AML-193 (cell line): ENCODE results near the gene IL6.
A peak's percentile ranks its signal among the peaks of the same experiment; 100 is the strongest.
"Not testable (repeated sequence)": the region's sequence is repeated elsewhere in the genome, so short reads cannot be mapped to it uniquely, and the experiment has no call there.

Experiments
- DNase-seq, 2 experiments: peaks; one replicate each; lab custom pipeline; 2025; lab: John Stamatoyannopoulos, UW

The IL6 gene

DNA sequence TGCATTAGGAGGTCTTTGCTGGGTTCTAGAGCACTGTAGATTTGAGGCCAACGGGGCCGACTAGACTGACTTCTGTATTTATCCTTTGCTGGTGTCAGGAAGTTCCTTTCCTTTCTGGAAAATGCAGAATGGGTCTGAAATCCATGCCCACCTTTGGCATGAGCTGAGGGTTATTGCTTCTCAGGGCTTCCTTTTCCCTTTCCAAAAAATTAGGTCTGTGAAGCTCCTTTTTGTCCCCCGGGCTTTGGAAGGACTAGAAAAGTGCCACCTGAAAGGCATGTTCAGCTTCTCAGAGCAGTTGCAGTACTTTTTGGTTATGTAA lies 675 bp downstream of the IL6 start:
- DNase-seq: no peak

DNA sequence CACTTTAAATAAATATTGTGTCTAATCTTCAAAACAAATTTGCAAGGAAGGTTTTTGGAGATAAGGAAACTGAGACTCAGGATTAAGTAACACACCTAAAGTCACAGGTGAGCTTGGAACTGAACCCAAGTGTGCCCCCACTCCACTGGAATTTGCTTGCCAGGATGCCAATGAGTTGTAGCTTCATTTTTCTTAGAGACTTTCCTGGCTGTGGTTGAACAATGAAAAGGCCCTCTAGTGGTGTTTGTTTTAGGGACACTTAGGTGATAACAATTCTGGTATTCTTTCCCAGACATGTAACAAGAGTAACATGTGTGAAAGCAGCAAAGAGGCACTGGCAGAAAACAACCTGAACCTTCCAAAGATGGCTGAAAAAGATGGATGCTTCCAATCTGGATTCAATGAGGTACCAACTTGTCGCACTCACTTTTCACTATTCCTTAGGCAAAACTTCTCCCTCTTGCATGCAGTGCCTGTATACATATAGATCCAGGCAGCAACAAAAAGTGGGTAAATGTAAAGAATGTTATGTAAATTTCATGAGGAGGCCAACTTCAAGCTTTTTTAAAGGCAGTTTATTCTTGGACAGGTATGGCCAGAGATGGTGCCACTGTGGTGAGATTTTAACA lies 1.5 kb downstream of the IL6 start:
- DNase-seq: peak; percentile 34 to 53

DNA sequence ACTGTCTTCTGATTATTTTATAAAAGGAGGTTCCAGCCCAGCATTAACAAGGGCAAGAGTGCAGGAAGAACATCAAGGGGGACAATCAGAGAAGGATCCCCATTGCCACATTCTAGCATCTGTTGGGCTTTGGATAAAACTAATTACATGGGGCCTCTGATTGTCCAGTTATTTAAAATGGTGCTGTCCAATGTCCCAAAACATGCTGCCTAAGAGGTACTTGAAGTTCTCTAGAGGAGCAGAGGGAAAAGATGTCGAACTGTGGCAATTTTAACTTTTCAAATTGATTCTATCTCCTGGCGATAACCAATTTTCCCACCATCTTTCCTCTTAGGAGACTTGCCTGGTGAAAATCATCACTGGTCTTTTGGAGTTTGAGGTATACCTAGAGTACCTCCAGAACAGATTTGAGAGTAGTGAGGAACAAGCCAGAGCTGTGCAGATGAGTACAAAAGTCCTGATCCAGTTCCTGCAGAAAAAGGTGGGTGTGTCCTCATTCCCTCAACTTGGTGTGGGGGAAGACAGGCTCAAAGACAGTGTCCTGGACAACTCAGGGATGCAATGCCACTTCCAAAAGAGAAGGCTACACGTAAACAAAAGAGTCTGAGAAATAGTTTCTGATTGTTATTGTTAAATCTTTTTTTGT lies 2.3 kb downstream of the IL6 start:
- DNase-seq: no peak

DNA sequence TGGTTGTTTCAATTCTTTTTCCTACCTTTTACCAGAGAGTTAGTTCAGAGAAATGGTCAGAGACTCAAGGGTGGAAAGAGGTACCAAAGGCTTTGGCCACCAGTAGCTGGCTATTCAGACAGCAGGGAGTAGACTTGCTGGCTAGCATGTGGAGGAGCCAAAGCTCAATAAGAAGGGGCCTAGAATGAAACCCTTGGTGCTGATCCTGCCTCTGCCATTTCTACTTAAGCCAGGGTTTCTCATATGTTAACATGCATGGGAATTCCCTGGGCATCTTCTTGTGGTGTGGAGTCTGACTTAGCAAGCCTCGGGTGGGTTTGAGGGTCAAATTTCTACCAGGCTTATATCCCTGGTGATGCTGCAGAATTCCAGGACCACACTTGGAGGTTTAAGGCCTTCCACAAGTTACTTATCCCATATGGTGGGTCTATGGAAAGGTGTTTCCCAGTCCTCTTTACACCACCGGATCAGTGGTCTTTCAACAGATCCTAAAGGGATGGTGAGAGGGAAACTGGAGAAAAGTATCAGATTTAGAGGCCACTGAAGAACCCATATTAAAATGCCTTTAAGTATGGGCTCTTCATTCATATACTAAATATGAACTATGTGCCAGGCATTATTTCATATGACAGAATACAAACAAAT lies 3.2 kb downstream of the IL6 start:
- no peak for DNase-seq

DNA sequence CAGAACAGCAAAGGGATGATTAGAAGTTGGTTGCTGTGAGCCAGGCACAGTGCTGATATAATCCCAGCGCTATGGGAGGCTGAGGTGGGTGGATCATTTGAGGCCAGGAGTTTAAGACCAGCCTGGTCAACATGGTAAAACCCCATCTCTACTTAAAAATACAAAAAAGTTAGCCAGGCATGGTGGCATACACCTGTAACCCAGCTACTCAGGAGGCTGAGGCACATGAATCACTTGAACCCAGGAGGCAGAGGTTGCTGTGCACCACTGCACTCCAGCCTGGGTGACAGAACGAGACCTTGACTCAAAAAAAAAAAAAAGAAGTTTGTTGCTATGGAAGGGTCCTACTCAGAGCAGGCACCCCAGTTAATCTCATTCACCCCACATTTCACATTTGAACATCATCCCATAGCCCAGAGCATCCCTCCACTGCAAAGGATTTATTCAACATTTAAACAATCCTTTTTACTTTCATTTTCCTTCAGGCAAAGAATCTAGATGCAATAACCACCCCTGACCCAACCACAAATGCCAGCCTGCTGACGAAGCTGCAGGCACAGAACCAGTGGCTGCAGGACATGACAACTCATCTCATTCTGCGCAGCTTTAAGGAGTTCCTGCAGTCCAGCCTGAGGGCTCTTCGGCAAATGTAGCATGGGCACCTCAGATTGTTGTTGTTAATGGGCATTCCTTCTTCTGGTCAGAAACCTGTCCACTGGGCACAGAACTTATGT lies 4.1 kb downstream of the IL6 start:
- no peak for DNase-seq

DNA sequence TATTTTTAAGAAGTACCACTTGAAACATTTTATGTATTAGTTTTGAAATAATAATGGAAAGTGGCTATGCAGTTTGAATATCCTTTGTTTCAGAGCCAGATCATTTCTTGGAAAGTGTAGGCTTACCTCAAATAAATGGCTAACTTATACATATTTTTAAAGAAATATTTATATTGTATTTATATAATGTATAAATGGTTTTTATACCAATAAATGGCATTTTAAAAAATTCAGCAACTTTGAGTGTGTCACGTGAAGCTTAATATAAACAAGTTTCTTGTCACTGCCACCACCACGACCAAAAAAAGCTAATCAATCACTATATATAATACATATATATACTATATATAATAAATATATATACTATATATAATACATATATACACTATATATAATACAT lies 4.8 kb downstream of the IL6 start:
- no peak for DNase-seq

DNA sequence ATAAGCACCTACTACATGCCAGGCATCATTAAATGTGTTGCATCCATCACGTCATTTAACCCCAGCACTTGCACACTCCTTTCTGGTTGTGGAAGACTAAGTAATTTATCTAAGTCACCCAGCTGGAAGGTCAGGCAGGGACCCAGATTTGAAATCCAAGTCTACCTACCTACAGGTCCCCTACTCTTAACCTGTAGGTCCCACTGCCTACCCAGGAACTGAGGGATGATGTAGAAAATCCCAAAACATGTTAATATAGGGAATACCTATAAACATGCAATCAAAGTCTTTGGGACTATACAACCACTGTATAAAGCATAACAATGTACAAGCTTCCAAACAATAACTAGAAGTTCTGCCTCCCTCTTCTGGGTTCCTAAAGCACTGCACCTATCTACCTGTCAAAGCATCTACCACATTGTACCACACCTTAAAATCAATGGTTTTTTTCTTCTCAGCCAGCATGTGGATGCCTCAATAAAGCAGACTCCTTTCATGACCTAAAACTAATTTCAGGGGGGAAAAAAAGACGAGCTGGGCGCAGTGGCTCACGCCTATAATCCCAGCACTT lies 5.6 kb downstream of the IL6 start:
- no peak for DNase-seq

DNA sequence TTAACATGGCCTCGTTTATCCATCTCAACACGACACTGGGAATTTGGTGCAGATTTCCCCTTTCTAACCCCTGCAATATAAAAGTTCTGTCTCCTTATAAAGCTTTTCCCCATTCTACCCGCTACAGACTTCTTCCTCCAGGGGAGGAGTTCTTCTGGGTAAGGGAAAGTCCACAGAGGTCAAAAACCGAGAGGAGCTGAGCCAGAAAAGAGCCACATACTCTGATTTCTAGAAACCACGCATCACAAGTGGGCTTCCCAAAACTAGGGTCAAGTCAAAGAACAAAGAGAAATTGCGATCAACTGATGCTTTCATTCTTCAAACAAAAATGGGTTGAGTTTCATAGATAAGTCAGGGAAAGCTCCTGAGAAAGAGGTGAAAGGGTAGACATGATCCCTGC lies 6.8 kb downstream of the IL6 start:
- DNase-seq: no peak

DNA sequence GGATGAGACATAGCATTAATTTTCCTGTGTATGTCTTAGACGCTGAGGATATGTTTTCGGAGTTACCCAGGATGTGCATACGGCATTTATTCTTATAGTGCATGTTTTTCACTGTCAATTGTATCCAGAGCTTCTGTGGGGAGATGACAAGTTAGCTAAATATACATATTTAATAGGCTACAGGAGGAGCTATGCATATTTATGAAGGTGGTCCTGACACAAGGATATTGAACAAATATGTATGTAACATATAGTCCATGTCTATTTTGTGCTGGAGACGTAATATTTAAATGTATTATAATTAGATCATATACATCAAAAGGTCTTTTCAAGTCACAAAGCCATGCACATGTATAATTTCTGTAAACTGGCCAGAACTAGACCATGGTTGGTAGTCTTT lies 16.0 kb downstream of the IL6 start:
- DNase-seq: no peak

DNA sequence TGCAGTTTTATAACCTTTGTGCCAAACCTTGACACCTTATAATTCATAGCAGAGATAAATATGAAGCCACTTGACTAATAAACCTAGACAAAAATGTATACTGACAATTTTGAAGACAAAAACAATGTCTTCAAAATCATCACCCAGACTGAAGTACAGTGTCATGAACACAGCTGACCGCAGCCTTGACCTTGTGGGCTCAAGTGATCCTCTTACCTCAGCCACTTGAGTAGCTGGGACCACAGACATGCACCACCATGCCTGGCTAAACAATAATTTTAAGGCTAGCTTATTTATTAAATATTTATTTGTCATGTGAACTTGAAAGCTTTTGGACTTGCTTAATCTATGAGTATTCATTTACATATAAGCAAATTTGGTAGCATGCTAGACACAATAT lies 24.3 kb downstream of the IL6 start:
- DNase-seq: no peak

DNA sequence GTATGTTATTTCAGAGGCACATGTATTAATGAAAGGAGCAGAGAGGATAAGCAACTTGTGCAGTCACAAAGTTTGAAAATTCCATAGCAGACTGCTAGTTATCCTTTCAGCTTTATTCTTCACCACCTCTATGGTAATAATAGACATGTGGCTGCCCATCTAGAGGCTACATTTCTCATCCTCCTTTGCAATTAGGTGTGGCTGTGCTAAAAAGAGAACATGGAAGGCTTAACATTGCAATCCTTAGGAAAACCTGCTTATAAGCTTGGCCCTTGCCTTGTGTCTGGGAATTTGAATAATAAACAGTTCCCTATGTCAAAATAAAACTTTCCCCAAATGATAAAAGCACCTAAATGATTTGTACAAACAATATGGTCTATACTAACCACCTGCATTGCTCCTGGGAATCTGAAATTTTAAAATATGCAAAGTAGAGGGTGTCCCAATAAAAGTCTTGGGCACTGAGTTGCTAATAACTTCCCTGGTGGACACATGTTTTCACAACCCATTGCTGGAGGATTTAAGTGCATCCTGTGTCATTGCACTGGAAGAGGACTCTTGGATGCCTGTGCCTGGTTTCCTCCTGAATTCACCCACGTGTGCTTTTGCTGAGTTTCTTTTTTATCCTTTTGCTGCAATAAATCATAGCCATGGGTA lies 30.5 kb downstream of the IL6 start:
- no peak for DNase-seq

DNA sequence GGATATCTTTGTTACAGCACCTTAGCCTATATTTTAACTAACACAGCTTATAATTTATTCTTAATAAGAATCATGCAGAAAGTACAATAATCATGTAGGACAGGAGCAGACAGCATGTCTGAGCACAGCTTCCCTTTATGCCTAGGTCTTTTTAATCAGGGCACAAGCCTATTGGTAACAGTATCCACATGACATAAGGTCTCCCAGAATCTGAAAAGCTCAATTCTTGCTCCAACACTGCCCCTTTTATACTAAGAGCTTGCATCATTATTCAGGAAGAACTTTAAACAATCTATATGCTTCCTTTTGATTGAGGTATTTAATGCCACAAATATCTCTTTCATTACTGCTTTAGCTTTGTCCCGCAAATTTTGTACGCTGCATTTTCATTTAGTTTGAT lies 31.6 kb downstream of the IL6 start:
- no peak for DNase-seq

DNA sequence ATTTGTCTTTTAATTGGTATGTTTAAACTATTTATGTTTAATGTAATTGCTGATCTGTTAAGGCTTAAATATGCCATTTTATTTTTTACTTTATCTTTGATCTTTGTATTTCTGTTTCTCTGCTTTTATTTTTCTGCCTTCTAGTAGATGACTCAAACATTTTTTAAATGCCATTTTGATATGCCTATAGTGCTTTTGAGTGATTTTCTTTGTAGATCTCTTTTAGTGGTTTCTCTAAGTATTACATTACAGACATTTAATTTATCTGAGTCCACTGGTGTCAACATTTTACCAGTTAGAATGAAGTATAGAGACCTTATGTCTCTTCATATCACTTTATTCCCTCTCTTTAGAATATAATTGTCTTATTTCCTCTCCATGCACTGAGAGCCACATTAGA lies 32.7 kb downstream of the IL6 start:
- DNase-seq: no peak

DNA sequence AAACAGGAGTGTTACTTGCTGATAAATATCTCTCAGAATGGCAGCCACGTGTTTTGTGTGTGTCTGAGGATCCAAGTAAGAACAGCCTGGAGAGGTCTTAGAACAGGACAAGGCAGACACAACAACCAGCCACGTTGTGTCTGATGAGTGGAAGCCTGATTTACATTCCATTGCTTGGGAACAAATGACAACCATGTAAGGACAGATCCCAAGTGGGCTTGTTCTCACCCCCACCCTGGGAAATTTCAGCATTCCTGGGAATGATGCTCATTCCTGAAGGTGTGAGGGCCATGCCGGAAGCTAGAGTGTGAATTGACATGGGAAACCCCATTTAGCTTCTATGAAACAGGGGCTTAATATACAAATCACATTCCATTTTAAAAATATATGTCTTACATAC lies 35.9 kb downstream of the IL6 start:
- DNase-seq: no peak

DNA sequence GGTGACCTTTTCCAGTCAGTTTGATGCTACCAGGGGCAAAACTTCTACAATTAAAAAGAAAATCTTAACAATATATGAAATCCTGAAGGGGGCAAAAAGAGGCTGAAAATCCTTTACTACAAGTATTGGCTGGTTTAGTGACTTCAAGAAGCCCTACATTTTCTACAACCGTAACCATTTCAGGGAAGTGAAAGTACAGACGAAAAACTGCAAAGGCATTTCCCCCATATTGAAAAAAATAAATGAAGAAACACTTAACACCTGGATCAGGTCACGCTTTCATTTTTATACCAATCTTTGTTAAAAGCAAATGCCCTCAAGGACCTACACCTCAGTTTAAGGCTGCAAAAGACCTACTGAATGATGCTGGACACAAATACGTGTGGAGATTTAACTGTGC lies 38.6 kb downstream of the IL6 start:
- DNase-seq: no peak

DNA sequence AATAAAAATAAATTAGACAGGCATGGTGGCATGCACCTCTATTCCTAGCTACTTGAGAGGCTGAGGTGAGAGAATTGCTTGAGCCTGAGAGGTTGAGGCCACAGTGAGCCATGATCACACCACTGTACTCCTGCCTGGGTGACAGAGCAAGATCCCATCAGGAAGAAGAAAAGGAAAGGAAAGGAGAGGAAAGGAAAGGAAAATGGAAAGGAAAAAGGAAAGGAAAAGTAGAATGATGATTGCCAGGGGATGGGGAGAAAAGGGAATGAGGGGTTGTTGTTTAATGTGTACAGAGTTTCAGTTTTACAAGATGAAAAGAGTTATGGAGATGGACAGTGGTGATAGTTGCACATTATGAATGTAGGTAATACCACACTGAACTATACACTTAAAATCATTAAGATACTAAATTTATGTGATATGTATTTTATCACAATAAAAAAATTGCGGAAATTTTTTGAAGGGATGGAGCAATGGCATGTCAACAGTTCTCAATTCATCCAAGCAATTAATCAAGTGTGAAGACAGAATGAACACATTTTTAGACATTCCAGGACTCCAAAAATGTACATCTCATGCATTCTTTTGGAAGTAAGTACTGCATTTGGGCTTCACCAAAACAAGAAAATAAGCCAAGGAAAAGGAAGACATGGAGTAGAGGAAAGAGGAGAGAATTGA lies 44.3 kb downstream of the IL6 start:
- no peak for DNase-seq

DNA sequence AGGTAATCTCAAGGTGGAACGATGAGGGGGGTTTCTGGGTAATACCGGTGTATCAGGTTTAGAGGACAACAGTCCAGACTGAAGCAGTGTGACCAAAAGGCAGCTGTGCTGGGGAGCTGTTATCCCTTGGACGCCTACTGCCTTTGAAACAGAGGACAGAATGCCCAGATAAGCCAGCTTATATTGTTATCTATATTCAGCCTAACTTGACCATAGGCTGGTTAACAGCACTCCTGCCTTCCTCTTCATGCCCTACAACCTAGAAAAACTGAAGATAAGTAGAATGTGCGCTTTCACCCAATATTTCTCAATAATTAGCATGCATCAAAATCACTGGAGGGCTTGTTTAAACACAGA lies 44.9 kb downstream of the IL6 start:
- no peak for DNase-seq

DNA sequence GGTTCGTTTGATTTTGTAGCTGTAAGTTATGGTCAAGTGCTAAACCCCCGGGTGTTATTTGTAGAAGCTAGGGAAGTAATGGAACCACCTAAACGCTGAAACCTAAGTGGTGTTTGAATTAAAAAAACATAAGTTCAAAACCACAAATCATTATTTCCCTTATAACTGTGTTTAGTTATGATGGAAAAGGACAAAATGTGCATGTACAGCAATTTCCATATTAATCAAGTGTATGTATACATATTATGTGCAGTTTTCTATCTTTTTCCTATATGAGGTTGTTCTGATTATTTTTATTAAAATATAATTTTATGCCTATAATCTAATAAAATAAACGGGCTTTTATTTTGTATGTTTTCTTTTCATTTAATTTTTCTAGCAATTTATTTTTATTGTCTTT lies 45.9 kb downstream of the IL6 start:
- DNase-seq: no peak

DNA sequence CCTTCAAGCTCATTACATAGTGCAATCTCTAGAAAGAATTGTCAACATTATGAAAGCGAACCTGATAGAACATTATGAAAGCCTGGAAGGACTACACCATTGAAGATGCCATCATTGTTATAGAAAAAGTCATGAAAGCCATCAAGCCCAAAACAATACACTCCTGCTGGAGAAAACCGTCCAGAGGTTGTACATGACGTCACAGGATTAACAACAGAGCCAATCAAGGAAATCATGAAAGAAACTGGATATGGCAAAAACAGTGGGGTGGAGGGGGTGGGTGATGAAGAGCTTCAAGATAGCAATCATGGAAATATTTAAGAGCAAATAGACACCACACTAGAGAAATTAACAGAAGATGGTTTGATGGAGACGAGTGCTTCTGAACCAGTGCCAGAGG lies 50.0 kb downstream of the IL6 start:
- no peak for DNase-seq

DNA sequence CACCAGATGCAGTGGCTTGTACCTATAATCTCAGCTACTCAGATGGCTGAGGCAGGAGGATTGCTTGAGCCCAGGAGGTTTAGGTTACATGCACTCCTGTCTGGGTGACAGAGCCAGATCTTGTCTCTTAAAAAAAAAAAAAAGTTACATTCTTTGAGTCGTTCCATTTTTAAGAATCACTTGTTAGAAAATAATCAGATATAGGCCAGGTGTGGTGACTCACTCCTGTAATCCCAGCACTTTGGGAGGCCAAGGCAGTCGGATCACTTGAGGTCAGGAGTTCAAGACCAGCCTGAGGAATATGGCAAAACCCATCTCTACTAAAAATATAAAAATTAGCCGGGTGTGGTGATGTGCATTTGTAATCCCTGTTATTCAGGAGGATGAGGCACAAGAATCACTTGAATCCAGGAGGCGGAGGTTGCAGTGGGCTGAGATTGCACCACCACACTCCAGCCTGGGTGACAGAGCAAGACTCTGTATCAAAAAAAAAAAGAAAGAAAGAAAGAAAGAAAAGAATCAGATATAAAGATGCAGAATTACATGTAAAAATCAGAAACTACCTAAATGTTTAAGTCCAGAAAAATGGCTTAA lies 52.8 kb downstream of the IL6 start:
- DNase-seq: not testable (repeated sequence)

DNA sequence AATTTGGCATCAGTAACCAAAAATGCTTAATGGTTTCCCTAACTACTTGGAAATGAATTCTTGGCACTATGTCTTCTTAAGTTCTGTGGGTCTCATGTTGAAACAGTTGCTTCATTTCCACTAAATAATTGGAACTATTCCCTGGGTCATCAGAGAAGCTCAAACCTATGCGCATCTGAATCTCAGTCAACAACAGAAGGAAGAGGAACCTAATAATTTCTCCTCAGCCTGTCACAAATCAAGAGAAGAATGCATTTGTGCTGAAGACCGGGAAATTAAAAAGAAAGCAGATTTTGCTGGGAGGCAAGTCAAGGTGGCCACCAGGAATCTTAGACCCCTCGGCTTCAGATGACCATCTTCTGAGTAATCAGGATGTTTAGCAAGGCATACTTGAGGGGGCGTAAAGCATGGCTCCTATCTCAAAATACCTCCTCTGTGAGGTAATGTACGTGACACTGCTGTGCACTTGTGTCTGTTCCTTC lies 54.3 kb downstream of the IL6 start:
- no peak for DNase-seq
